HG02588 (cell line): ENCODE data around the gene SIDT1.

Experiments used
- ATAC-seq: cut with Tn5 transposase; IDR thresholded peaks from one replicate; pipeline ENCODE4 v1.9.1; 2021; ENCODE audit warnings: mild to moderate bottlenecking, moderate library complexity; ENCODE audit not compliant: unreplicated experiment

The SIDT1 gene

DNA sequence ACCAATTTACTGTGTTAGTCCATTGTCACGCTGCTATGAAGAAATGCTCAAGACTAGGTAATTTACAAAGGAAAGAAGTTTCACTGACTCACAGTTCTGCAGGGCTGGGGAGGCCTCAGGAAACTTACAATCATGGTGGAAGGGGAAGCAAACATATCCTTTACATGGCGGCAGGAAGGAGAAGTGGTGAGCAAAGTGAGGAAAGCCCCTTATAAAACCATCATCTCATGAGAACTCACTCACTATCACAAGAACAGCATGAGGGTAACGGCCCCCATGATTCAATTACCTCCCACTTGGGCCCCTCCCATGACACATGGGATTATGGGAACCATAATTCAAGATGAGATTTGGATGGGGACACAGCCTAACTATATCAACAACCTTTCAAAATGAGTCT lies 143.9 kb downstream of the SIDT1 start:
- ATAC-seq, result no peak

DNA sequence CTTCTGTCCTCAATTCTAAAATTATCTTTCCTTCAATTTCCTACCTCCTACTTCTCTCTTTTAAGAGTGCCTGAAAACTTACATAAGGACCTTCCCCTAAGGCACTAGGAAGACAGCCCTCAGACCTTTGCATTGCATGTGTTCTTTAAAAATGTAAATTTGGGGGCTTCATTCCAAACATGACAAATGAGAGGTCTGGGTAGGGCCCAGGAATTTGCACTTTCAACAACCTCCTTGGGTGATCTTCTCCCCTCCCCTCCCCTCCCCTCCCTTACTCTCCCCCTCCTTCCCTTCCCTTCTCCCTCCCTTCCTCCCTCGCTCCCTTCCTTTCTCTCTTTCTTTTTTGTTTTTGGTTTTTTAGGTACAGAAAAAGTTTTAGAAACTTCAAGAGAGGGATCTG lies 145.4 kb downstream of the SIDT1 start:
- ATAC-seq, result no peak

DNA sequence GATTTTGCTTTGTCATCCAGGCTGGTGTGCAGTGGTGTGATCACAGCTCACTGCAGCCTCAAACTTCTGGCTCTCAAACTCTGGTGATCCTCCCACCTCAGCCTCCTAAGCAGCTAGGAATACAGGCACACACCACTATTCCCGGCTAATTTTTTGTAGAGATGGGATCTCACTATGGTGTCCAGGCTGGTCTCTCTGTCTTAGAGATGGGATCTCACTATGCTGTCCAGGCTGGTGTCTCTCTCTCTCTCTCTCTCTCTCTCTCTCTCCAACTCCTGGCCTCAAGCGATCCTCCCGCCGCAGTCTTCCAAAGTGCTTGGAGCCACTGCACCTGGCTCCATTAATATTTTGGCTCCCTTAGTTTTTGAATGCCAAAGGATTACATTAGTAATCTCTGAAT lies 146.4 kb downstream of the SIDT1 start:
- no peak for ATAC-seq
